Measurements from ENCODE around the gene WFDC12.
A peak's percentile ranks its signal among the peaks of the same experiment; 100 is the strongest.

Gene WFDC12

GRCh38 chr20:45101333-45101850 lies 22.9 kb downstream of the WFDC12 start:
- TF ChIP-seq CTCF (IDR thresholded peaks at IDR 0.05; ENCODE audit: low read depth, low read length): no peak
- no peak for DNase-seq (ENCODE audit: low read depth in 2 of 2)
- H3K4me3 ChIP-seq (replicated peaks in 1 of 2; ENCODE audit: low read depth in 2 of 2, low read length in 2 of 2): no peak overlapping the region

GRCh38 chr20:45100563-45101245 lies 23.6 kb downstream of the WFDC12 start, which contains the start of gene KCNS1:
Gene KCNS1, minus strand, starts transcription at chr20:45101127. Its CDS starts 1,891 bp downstream, at chr20:45099236.
- DNase-seq (ENCODE audit: low read depth in 2 of 2): peak in 1 of 2 donors; percentile 33
- TF ChIP-seq CTCF (IDR thresholded peaks at IDR 0.05; ENCODE audit: low read depth, low read length): peak; percentile 4
- peak within 1 kb of the TSS in 1 of 2 donors; percentile 19 for H3K4me3 ChIP-seq (replicated peaks in 1 of 2; ENCODE audit: low read depth in 2 of 2, low read length in 2 of 2)

- peak overlapping the region; percentile 8 to 37 for H3K4me3 ChIP-seq (replicated peaks in 1 of 2; ENCODE audit: low read depth in 2 of 2, low read length in 2 of 2)
- DNase-seq (ENCODE audit: low read depth in 2 of 2): peak; percentile 39 to 48
- TF ChIP-seq CTCF (IDR thresholded peaks at IDR 0.05; ENCODE audit: low read depth, low read length): peak; percentile 16
Observed at GRCh38 chr20:45098103-45098773, 26.0 kb downstream of the WFDC12 start.

GRCh38 chr20:45097485-45098102 lies 26.7 kb downstream of the WFDC12 start:
- DNase-seq (ENCODE audit: low read depth in 2 of 2): peak; percentile 52 to 64
- TF ChIP-seq CTCF (IDR thresholded peaks at IDR 0.05; ENCODE audit: low read depth, low read length): peak; percentile 56
- H3K4me3 ChIP-seq (replicated peaks in 1 of 2; ENCODE audit: low read depth in 2 of 2, low read length in 2 of 2): peak overlapping the region in 1 of 2 donors; percentile 37

- DNase-seq (ENCODE audit: low read depth in 2 of 2): no peak
- H3K4me3 ChIP-seq (replicated peaks in 1 of 2; ENCODE audit: low read depth in 2 of 2, low read length in 2 of 2): no peak overlapping the region
- TF ChIP-seq CTCF (IDR thresholded peaks at IDR 0.05; ENCODE audit: low read depth, low read length): no peak
Observed at GRCh38 chr20:45096781-45097180, 27.5 kb downstream of the WFDC12 start.

- no peak overlapping the region for H3K4me3 ChIP-seq (replicated peaks in 1 of 2; ENCODE audit: low read depth in 2 of 2, low read length in 2 of 2)
- TF ChIP-seq CTCF (IDR thresholded peaks at IDR 0.05; ENCODE audit: low read depth, low read length): peak; percentile 80
- DNase-seq (ENCODE audit: low read depth in 2 of 2): peak; percentile 76 to 81
Observed at GRCh38 chr20:45095805-45096238, 28.4 kb downstream of the WFDC12 start.

Data from cardiac fibroblast (primary cell).